COLO668 (cell line): ENCODE results near the gene PPP1R3C.

ENCODE experiments used
- DNase-seq: peaks from one replicate; lab custom pipeline; 2025; ENCODE audit not compliant: unreplicated experiment; lab: John Stamatoyannopoulos, UW

Gene PPP1R3C

GRCh38 chr10:91632671-91633550 lies at the start of gene PPP1R3C:
Gene PPP1R3C, minus strand, starts transcription at chr10:91633071. Its CDS starts 102 bp downstream, at chr10:91632969.
- DNase-seq = peak; percentile 92

GRCh38 chr10:91681361-91682276 lies 48.7 kb upstream of the PPP1R3C start:
- no peak for DNase-seq

GRCh38 chr10:91680487-91680886 lies 47.6 kb upstream of the PPP1R3C start:
- DNase-seq = no peak

- DNase-seq = no peak
These were observed 46.4 kb upstream of the PPP1R3C start for GRCh38 chr10:91679296-91679695.

DNA sequence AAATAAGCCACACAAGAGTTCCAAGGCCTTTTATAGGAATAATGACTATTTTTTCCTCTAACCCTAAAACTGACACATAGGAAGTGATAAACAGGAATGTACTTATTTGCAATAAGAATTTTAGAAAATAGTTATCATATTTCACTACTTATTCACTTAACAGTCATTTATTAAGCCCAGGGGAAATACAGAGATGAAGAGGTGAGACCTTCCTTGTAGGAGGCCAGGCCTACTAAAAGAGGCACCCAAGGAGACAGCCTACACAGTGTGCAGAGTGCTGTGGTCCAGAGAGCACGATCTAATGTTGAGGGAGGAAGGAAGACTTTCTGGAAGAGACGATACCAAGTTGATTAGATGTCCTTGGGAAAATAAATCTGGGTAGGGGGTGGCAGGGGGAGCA lies 45.0 kb upstream of the PPP1R3C start:
- no peak for DNase-seq

DNA sequence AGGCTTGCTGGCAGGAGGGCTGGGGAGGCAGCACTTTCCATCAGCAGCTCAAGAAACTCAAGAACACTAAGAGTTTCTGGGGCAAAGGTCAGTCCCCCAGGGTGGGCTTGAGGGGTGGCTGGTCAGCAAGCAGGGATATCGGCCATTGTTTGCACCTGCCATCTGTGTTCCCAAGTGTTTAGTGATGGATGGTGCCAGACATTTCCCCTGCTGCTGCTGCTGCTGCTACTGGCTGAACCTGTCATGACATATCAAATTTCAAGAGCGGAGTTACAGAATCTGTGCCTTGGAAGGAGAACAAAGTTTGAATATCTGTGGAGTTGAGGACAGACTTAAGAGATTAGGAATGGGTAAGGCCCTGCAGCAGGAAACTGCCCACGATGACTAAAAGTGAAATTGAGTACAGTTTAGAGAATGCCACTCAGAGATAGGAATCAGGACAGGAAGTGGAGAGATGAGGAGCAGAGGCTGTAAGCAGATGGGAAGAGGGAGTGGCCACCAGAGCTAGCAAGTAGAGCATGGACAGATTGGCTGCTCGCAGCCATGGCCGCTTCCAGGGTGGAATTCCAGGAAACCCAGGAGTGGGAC lies 39.2 kb upstream of the PPP1R3C start:
- peak; percentile 12 for DNase-seq

- DNase-seq = no peak
These were observed 36.0 kb upstream of the PPP1R3C start for GRCh38 chr10:91668913-91669312.

GRCh38 chr10:91665842-91666241 lies 33.0 kb upstream of the PPP1R3C start:
- no peak for DNase-seq

GRCh38 chr10:91664426-91664825 lies 31.6 kb upstream of the PPP1R3C start:
- no peak for DNase-seq

DNA sequence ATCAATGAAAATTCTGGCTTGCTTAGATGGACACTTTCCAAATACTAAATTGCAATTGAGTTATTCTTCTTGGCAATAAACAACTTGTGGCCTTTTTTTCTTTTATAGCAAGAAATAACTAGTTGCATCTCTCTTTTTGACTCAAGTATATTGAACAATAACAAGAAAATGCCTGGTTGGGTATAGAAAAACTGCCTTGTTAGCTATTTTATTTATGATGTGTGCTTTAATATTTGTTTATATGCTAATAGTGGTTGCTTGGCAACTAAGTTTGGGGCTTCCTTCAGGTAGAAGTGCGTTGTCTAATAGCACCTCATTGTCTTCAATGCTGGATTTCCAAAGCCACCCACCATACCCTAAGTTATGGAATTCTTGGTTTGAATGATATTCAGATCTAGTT lies 30.1 kb upstream of the PPP1R3C start:
- no peak for DNase-seq

DNA sequence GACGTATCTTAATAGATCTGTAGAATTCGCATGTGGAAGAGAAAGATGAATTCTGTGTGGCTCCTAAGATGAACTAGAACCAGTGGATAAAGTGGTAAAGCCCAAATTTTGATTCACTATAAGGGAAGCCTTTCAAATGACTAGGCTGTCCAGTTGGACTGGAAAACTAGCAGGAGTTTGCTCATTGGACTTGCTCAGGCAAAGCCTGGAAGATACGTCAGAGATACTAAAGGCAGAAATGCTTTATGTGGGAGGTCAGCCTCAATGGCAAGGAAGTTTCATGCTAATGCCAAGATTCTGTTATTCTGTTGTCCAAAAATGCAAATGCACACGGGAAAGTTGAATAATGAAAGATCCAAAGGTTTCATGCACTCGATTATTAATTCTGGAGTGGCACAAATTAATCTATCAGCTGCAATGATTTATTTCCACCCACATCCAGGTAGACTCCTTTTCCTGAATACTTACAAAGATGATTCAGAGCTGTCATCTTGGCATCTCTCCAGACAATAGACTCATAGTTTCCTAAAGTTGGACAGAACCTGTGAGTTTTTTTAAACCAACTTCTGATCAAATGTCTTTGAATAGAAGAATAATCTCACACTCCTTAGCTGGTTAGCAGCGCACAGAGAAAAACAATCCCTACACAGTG lies 20.5 kb upstream of the PPP1R3C start:
- no peak for DNase-seq

GRCh38 chr10:91652364-91652763 lies 19.5 kb upstream of the PPP1R3C start:
- no peak for DNase-seq

- DNase-seq = no peak
These were observed 10.8 kb upstream of the PPP1R3C start for GRCh38 chr10:91643700-91644099.

- no peak for DNase-seq
These were observed 10.2 kb upstream of the PPP1R3C start for GRCh38 chr10:91642831-91643692.

- no peak for DNase-seq
These were observed 4.0 kb upstream of the PPP1R3C start for GRCh38 chr10:91636892-91637291.

DNA sequence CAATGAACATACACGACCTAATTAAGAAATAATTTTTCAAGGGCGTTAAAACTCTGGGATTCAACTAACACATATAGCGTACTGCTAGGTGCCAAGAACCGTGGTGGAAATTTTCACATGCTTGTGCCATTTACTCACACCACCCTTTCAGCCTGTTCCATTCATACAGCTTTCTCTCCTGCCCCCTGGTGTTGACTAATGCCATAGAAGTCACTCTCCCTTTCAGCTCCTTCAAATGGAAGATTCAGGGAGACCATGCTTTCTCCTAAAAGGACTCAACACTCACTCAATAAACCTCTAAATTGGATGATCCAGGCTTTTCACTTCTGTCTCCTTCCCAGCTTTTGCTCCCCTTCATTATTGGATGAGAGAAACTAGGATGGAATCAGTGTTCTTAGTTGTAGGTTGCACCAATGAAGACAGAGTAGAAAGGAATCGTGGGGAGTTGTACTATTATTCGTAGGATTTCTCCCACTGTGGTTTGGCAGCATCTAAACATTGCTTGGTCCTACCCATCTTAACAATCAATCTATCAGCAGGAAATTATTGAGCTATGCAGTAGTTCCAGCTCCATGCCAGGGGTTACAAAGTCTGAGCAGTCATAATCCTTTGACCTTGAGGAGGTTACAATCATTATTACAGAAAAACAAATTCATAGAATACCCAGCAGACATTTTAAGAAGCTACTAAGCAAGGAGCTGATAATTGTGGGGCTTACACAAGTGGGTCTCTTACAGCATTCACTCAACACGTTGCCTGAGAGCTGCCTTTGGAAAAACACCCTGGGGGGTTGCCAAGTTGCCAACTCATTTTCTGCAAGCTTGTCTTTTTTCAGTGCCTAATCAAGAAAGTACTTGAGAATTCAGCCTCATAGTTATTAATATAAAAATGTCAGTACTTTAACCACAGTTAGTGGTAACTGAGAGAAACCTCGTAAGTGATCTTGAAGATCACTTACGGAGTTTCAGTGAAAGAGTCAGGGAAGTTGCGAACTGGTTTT lies 2.8 kb upstream of the PPP1R3C start:
- peak; percentile 56 for DNase-seq

GRCh38 chr10:91634898-91635297 lies 2.0 kb upstream of the PPP1R3C start:
- no peak for DNase-seq

DNA sequence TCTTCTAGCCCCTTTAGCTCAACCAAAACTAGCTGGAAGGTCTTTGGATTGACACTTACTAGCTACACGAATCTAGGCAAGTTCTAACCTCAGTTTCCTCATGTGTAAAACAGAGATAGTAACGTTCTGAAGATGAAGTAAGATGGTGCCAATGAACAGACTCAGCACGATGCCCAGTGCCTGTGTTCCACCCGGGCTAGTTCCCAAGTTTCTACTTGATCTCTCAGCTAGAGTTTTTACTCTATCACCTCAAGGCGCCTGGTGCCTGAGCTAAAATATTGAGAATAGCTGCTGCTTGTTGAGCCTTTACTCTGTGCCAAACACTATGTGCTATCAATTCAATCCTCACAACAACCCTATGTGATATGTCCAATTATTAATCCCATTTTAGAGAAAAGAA lies 1.4 kb upstream of the PPP1R3C start:
- no peak for DNase-seq

- no peak for DNase-seq
These were observed 2.2 kb downstream of the PPP1R3C start for GRCh38 chr10:91630625-91631024.
